Ishikawa (cell line): Measurements from ENCODE around the gene GTPBP2.

Experiments
- CEBPB ChIP-seq: IDR thresholded peaks from 2 replicates; pipeline ENCODE4 v1.6.1; 2012
- CREB1 ChIP-seq: IDR thresholded peaks from 2 replicates; pipeline ENCODE4 v1.6.1; 2012; ENCODE audit warnings: low read depth
- EGR1 ChIP-seq: IDR thresholded peaks from 2 replicates; pipeline ENCODE4 v1.6.1; 2012
- EP300 ChIP-seq: IDR thresholded peaks from 2 replicates; pipeline ENCODE4 v1.6.1; 2012; ENCODE audit warnings: borderline replicate concordance
- FOXM1 ChIP-seq: IDR thresholded peaks from 2 replicates; pipeline ENCODE4 v1.6.1; 2012; ENCODE audit warnings: low read depth, borderline replicate concordance
- NFIC ChIP-seq: IDR thresholded peaks from 2 replicates; pipeline ENCODE4 v1.6.1; 2012
- RAD21 ChIP-seq: IDR thresholded peaks from 2 replicates; pipeline ENCODE4 v1.6.1; 2012; ENCODE audit warnings: low read depth
- TAF1 ChIP-seq: IDR thresholded peaks from 2 replicates; pipeline ENCODE4 v1.6.1; 2012; ENCODE audit warnings: low read depth, mild to moderate bottlenecking
- TCF12 ChIP-seq: IDR thresholded peaks from 2 replicates; pipeline ENCODE4 v1.6.1; 2012; ENCODE audit warnings: low read depth
- TEAD4 ChIP-seq: IDR thresholded peaks from 2 replicates; pipeline ENCODE4 v1.6.1; 2012
- YY1 ChIP-seq: IDR thresholded peaks from 2 replicates; pipeline ENCODE4 v1.6.1; 2012; ENCODE audit warnings: low read depth
- ZBTB7A ChIP-seq: IDR thresholded peaks from 2 replicates; pipeline ENCODE4 v1.6.1; 2012; ENCODE audit warnings: low read depth
- TF ChIP-seq, protein P1 (sequence below): IDR thresholded peaks from 2 replicates; pipeline ENCODE4 v1.6.1; 2012
- TF ChIP-seq, protein P2 (sequence below): IDR thresholded peaks from 2 replicates; pipeline ENCODE4 v1.6.1; 2012; ENCODE audit warnings: low read depth, mild to moderate bottlenecking
- TF ChIP-seq, protein P3 (sequence below): IDR thresholded peaks from 2 replicates; pipeline ENCODE4 v1.6.1; 2012

Gene GTPBP2

DNA sequence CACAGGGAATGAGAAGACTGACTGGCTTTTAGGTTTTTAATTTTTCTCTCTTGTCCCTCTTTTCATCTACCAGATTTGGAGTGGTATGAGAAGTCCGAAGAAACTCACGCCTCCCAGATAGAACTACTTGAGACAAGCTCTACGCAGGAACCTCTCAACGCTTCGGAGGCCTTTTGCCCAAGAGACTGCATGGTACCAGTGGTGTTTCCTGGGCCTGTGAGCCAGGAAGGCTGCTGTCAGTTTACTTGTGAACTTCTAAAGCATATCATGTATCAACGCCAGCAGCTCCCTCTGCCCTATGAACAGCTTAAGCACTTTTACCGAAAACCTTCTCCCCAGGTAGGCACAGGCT lies 7.2 kb upstream of the GTPBP2 start:
- no peak for TF ChIP-seq EP300
- TF ChIP-seq CEBPB: no peak
- no peak for TF ChIP-seq TAF1
- no peak for TF ChIP-seq ZBTB7A

DNA sequence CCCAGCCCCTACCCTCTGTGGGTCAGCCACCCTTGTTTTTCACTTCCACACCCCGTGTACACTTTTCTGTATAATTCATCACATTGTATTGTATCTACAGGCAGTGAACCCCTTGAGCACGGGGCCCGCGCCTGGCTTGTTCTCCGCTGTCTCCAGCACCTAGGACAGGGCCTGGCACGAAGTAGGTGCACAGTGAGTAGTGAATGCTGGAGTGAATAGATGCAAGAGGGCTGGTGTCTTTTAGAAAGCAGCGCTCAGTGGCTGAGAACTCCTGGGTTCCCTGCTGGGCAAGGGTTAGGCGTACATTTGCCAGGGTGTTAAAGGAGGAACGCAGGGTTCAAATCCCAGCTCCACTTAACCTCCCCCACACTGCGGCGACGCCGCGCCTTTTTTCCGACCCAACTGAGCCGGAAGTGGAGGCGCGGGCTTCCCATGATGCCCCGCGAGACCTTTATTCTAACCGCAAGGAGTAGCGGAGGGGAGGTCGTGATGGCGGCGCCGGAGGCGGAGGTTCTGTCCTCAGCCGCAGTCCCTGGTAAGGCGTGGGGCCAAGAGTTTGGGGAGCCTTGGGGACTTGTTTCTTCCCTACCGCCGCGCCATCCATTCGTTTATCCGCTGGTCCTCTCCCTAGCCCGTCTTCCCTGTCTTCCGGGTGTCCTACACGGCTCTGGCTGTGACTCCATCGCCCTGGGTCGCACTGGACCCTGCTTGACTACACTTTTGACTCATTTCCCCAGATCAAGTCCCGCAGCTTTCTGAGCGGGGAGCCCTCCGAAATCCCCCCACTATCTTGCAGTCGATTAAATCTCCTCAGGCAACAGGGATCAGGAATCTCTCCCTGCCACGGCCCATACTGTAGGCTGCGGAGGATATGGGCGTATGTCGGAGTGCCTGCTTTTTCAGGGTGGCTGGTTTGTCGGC lies 6.6 kb upstream of the GTPBP2 start, which contains the start of gene MAD2L1BP:
Gene MAD2L1BP (plus strand): TSS at position 454 of the 921 bp plus-strand sequence. CDS start 36 bp downstream, at position 490.
- TF ChIP-seq YY1 (peak; percentile 89), RAD21 (no peak), CREB1 (no peak), FOXM1 (no peak), EGR1 (peak; percentile 68; the same call in 1 of the 2 replicates), TAF1 (peak; percentile 77), TCF12 (0 out of 2 replicates have a peak, but pooled peaks have one; percentile 34), TEAD4 (peak; percentile 14; the same call in 1 of the 2 replicates)
- TF ChIP-seq, protein P1, sequence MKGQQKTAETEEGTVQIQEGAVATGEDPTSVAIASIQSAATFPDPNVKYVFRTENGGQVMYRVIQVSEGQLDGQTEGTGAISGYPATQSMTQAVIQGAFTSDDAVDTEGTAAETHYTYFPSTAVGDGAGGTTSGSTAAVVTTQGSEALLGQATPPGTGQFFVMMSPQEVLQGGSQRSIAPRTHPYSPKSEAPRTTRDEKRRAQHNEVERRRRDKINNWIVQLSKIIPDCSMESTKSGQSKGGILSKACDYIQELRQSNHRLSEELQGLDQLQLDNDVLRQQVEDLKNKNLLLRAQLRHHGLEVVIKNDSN: no peak
- TF ChIP-seq, protein P2, sequence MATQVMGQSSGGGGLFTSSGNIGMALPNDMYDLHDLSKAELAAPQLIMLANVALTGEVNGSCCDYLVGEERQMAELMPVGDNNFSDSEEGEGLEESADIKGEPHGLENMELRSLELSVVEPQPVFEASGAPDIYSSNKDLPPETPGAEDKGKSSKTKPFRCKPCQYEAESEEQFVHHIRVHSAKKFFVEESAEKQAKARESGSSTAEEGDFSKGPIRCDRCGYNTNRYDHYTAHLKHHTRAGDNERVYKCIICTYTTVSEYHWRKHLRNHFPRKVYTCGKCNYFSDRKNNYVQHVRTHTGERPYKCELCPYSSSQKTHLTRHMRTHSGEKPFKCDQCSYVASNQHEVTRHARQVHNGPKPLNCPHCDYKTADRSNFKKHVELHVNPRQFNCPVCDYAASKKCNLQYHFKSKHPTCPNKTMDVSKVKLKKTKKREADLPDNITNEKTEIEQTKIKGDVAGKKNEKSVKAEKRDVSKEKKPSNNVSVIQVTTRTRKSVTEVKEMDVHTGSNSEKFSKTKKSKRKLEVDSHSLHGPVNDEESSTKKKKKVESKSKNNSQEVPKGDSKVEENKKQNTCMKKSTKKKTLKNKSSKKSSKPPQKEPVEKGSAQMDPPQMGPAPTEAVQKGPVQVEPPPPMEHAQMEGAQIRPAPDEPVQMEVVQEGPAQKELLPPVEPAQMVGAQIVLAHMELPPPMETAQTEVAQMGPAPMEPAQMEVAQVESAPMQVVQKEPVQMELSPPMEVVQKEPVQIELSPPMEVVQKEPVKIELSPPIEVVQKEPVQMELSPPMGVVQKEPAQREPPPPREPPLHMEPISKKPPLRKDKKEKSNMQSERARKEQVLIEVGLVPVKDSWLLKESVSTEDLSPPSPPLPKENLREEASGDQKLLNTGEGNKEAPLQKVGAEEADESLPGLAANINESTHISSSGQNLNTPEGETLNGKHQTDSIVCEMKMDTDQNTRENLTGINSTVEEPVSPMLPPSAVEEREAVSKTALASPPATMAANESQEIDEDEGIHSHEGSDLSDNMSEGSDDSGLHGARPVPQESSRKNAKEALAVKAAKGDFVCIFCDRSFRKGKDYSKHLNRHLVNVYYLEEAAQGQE: peak; percentile 93
- TF ChIP-seq, protein P3, sequence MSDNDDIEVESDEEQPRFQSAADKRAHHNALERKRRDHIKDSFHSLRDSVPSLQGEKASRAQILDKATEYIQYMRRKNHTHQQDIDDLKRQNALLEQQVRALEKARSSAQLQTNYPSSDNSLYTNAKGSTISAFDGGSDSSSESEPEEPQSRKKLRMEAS: peak; percentile 79

DNA sequence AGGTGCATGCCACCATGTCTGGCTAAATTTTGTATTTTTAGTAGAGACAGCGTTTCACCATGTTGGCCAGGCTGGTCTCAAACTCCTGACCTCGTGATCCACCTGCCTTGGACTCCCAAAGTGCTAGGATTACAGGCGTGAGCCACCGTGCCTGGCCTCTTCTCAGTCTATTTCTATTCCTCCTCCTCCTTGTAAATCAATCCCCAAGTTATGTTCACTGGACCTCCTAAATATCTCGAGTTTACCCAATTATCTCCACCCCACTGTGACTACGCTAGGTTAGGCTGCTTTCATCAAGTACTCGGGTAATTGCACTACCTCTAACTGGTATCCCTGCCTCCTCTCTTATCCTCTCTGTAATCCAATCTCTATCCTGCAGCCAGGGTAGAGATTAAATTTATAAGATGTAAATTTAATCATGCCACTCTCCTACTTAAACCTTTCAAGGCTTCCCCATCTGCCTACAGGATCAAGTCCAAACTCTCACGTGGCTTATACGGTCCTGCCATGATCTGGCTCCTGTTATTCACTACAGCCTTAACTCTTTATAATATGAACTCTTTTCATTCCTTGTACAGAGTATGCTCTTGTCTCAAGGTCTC lies 5.7 kb upstream of the GTPBP2 start:
- TF ChIP-seq RAD21 (no peak), CEBPB (no peak), YY1 (no peak), EGR1 (no peak), NFIC (no peak)

DNA sequence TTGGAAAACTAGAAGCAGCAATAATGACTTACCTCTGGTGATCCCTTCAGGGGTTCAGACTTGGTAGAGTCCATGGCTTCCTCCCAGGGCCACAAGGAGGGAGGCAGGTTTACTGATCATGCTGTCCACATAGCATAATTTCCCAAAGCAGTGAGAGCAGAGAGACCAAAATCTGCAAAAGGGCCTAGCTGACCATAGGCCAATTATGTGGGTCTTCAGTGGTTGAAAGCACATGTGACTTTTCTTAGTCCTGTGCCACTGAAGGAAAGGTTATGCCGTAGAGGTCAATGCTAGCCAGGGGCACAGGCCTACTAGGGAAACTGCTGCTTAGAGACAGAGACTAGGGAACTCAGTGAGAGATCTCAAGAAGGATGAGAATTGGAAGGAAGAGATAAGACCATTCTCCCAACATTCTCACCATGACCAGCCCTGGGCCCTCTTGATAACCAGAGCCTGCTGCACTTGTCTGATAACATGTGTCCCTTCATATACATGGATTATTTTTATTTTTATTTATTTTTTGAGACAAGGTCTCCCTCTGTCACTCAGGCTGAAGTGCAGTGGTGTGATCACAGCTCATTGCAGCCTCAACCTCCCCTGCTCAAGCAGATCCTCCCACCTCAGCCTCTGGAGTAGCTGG lies 2.0 kb upstream of the GTPBP2 start:
- no peak for TF ChIP-seq YY1
- no peak for TF ChIP-seq EGR1
- TF ChIP-seq ZBTB7A: no peak
- no peak for TF ChIP-seq TAF1
- TF ChIP-seq, protein P3: no peak
- TF ChIP-seq EP300: no peak
- TF ChIP-seq, protein P2: no peak
- TF ChIP-seq RAD21: no peak
- TF ChIP-seq CEBPB: no peak
- TF ChIP-seq CREB1: no peak
- TF ChIP-seq, protein P1: no peak
- no peak for TF ChIP-seq FOXM1
- no peak for TF ChIP-seq NFIC
- TF ChIP-seq TCF12: no peak

DNA sequence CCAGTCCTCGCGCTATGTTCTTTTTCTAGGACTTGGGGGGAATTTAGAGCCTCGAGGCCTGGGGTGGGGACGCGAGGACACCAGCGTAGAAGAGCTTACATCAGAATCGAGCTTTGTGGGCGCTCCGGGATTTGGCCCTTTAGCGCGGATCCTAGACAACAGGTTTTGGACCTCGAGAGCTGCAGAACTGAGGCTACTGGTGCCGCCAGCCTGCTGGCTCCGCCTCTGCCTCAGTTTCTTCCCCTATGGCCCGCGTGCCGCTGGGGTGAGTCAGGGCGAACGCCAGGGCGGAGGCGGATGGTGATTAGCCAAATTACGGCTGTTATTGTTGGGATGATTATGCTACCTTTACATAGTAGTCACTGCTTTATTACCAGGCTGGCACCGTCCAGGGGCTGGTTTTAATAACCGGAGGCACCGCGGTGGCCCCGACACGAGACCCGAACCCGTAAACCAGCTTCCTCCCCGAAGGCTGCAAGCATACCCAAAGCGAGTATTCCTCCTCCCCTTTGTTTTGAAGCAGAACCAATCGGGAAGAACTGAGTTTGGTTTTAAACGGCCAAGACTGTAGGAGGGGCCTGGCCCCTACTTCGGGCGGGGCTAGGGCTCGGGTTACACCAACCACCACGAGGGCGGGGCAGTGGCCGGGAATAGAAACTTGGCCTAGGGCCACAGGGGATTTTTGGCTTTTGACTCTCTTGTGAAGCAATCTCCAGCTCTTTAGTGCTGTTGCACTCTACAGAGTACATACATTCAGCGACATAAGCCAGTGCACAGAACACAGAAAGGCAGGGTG lies 639 bp upstream of the GTPBP2 start:
- TF ChIP-seq EP300 (no peak), TCF12 (0 out of 2 replicates have a peak, but pooled peaks have one; percentile 33), TAF1 (no peak; the same call in 1 of the 2 replicates), EGR1 (no peak), CEBPB (peak; percentile 95), RAD21 (0 out of 2 replicates have a peak, but pooled peaks have one; percentile 19), CREB1 (no peak), FOXM1 (peak; percentile 88), ZBTB7A (no peak), YY1 (no peak), TEAD4 (no peak), NFIC (peak; percentile 87)
- TF ChIP-seq, protein P1: peak; percentile 7; the same call in 1 of the 2 replicates
- TF ChIP-seq, protein P3: peak; percentile 77; the same call in 1 of the 2 replicates
- TF ChIP-seq, protein P2: no peak
